HG03097 (cell line): Measurements from ENCODE around the gene PIN1.
"Not testable (repeated sequence)": the region's sequence is repeated elsewhere in the genome, so short reads cannot be mapped to it uniquely, and the experiment has no call there.

Experiments
- ATAC-seq: cut with Tn5 transposase; IDR thresholded peaks from one replicate; pipeline ENCODE4 v1.9.1; 2021; ENCODE audit not compliant: unreplicated experiment, low FRiP score

Gene PIN1

DNA sequence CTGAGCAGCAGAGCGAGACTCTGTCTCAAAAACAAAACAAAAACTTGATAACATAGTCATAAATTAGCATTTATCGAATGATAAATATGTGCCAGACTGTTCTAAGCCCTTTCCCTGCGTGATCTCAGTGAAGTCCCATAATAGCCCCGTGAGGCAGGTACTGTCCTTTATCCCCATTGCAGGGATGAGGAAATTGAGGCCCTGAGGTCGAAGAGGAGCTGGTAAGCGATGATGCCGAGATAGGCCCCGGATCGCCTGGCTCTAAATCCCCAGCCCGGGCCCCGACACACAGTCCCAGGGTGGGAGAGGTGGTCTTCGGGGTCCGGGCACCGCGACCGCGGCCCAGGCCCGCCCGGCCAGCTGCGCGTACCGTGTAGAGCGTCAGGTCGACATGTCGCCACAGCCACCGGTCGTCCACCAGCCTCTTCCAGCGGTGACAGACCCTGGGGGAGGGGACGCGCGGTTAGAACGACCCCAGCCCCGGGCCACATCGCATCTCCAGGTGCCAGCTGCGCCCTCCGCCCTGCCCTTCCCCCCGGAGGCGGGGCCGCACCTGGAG, 16.9 kb upstream of the PIN1 start:
- no peak for ATAC-seq

GRCh38 chr19:9818734-9819595, 16.2 kb upstream of the PIN1 start, which contains the start of gene FBXL12:
Gene FBXL12 (minus strand): TSS chr19:9819079. CDS start chr19:9818813, 266 bp downstream.
- ATAC-seq = peak; percentile 86

DNA sequence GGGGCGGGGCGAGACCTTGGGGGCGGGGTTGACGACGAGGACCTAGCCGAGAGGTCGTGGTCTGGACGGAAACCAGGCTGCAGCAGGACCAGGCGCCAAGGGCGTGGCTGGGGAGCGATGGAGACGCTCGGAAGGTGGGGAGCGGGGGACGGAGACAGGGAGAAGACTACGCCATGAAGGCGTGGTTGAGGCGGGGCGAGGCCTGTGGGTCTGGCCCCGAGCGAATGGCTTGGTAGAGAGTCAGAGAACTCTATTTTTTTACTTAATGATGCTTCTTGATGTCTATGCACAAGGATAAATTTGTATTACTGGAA, 15.6 kb upstream of the PIN1 start:
- no peak for ATAC-seq

GRCh38 chr19:9820034-9820433, 15.1 kb upstream of the PIN1 start:
- not testable (repeated sequence) for ATAC-seq

DNA sequence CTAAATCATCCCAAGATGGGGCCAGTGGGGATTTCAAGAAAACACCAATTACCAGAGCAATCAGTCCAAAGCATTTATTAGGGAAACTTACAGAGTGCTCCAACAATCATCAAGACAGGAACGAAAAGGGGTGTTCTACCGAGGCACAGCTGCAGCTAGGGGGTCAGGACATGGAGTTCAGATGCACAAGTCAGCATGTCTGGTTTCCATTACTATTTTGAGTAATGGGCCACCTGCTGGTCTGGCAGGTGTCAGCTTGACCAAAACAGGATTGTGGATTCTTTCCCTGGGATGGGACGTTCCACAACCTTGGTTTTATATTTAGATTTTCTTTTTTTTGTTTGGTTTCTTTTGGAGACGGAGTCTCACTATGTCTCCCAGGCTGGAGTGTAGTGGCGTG, 11.3 kb upstream of the PIN1 start:
- no peak for ATAC-seq

DNA sequence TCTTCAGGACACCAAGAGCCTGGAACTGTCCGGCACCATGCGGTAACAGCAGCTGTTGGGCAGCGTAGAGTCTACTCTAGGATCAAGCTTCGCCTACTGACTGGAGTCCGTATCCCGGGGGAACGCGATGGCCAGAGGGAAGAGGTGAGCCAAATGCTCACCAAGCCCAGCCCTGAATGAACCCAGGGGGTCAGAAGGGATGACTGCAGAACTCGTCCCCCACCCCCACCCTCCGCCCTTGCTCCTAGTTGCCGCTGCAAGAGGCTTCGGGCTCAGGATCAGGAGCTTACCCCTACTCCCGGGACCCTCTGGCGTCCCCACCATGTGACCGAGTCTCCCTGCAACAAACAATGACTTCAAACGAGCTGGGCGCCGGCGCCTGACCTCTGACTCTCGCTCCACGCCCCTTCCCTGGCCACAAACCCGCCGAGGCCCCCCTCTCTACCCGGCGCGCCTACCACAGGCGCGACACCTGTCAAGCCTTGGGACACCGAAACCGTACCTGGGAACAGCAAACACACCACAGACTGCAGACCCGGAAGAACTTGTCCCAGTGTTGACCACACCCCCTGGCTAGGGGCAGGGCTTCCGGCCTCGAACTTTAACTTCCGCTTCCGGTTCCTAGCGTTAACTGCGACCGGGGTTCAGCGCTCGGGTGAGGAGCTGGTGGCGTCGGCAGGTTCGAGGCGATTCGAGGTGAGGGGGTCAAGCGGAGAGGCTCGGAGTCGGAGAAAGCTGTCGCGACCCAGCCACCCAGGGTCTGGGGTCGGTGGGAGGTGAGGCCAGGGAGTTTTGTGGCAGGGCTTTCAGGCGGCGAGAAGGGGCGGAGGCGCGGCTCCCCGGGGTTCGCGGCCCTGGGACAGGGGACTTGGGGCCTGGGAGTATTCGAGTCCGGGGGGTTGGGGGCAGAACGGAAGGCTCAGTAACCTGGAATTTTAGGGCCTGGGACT, 7.6 kb upstream of the PIN1 start, which contains the start of gene UBL5:
Gene UBL5 (plus strand): TSS at position 630 of the 950 bp plus-strand sequence. CDS start 420 bp downstream, outside the sequence.
- peak; percentile 82 for ATAC-seq

- ATAC-seq = no peak
These were observed 6.5 kb upstream of the PIN1 start for GRCh38 chr19:9828551-9829063.

DNA sequence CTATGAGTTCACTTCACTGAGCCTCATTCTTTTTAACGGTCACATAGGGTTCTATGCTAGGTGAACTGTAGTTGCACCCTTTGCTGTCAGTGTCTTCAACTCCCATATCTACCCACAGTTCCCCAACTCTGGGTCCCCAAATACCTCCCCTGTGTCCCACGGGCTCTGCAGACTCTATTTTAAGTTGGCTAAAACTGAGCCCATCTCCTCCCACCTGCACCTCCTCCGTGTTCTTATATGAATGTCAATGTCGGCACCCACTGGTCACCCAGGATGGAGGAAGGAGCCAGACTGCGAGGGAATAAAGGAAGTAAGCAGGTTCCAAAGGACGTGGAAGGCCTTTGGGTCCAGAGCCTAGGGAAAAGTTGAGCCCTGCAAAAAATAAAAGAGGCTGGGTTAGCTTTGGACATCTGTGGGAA, 802 bp upstream of the PIN1 start:
- no peak for ATAC-seq

GRCh38 chr19:9835507-9835949, 410 bp downstream of the PIN1 start:
- ATAC-seq = peak; percentile 9

DNA sequence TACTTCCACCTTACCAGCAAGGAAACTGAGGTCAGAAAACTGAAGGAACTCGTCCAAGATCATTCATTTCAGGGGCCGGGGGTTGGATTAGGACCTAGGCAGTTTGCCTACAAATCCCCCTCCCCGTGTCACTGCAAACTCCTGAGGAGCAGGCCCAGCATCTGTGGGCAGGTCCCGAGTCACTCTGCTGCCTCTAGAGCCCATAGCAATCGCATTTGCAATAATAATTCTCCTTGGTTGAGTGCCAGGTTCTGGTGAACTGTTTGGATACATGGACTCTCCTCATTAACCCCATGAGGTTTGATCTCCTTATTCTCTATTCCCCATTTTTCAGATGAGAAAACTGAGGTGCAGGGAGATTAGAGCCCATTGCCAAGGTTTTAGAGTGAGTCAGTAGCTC, 903 bp downstream of the PIN1 start:
- no peak for ATAC-seq

DNA sequence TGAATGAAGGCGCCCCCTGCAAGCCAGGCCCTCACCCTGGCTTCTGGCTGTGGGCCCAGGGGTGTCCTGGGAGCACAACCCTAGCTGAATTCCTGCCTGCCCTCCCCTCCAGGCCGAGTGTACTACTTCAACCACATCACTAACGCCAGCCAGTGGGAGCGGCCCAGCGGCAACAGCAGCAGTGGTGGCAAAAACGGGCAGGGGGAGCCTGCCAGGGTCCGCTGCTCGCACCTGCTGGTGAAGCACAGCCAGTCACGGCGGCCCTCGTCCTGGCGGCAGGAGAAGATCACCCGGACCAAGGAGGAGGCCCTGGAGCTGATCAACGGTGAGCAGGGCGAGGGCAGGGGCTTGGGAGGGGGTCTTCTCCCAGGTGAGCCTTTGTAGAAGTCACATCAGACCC, 3.2 kb downstream of the PIN1 start:
- ATAC-seq = no peak

GRCh38 chr19:9839415-9839814, 4.3 kb downstream of the PIN1 start:
- ATAC-seq = no peak

GRCh38 chr19:9842834-9843625, 7.9 kb downstream of the PIN1 start:
- no peak for ATAC-seq

DNA sequence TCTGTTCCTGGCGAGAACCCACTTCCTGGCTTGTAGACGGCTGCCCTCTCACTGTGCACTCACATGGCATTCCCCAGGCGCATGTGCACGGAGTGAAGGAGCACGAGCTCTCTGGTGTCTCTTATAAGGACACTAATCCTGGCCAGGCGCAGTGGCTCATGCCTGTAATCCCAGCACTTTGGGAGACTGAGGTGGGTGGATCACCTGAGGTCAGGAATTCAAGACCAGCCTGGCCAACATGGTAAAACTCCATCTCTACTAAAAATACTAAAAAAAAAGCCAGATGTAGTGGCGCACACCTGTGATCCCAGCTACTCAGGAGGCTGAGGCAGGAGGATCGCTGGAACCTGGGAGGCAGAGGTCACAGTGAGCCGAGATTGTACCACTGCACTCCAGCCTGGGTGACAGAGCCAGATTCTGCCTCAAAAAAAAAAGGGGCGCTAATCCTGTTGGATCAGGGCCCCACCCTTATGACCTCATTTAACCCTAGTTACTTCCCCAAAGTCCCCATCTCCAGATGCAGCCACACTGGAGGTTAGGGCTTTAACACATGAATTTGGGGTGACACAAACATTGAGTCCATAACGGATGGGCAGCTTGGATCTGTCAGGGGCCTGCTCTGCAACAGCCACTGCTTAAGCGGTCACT, 8.6 kb downstream of the PIN1 start:
- not testable (repeated sequence) for ATAC-seq

DNA sequence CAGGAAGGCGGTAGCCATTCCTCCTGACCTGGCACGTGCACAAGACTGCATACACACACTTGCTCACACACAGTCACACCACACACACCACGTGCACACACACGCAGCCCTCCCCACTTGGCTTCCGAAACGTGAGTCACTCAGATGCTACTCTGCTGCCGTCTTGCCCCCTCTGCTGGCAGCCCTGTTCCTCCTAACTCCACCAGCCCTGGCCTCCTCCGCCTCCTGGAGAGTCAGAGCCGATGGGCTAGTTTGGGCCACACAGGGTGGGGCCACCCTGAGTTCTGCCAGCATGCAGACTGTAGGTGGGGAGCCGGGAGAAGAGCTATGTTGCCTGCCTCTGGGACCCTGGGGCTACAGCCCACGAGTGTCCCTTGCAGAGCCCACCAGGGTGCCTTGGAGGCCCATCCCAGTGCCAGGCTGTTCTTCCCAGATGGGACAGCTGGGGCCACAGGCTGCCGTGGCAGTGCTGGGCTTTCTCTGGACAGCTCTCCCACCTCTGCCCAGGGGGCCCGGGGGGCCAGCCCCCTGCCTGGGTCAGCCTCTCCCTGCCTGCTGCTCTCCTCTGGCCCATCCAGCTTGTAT, 12.1 kb downstream of the PIN1 start:
- no peak for ATAC-seq

- ATAC-seq = no peak
These were observed 12.9 kb downstream of the PIN1 start for GRCh38 chr19:9848060-9848459.

DNA sequence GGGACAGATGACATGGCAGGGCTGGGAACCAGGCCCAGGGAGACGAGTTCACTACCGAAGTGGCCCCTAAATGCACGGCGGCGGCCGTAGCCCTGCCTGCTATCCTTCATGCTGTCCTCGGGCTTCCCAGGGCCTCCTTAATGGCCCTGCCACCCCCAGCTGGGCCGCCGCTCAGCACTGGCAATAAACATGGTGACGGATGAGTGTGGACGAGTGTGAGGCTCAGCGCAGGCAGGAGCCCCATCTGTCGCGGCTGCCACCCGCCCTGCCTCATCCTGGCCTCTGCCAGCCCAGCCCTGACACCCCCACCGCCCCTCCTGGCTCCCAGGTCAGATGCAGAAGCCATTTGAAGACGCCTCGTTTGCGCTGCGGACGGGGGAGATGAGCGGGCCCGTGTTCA, 13.6 kb downstream of the PIN1 start:
- ATAC-seq = no peak

DNA sequence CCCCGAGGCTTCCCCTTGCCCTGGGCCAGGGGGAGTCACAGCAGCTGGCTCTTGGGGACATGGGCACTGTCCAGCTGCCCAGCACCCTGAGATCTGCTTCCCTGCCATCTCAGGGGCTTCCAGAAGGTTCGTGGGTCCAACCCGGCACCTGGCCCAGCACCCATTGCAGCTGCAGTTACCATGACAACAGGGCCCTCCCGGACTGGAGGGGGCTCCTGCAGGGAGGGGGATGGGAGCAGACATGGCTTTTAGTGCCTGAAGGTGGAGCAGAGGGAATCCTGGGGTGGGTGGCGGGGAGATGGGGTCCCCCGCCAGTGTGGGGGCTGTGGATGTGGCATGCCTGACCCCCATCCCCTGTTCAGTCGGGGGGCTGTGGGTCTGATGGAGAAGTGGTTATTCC, 14.7 kb downstream of the PIN1 start:
- no peak for ATAC-seq
